SJSA1 (cell line): ENCODE data around the gene SMURF2. TPM values are rescaled to one million over a fixed set of nuclear protein-coding genes. Genes with fewer than 3 reads are reported as not detected.
"Not testable (repeated sequence)": the region's sequence is repeated elsewhere in the genome, so short reads cannot be mapped to it uniquely, and the experiment has no call there.

Source experiments
- DNase-seq, 2 experiments: peaks; one replicate each; pipeline ENCODE4 v3.0.0-alpha.2; 2015 to 2020; ENCODE audit warnings: low spot score in 2 of 2, low read depth in 1 of 2
- H3K27ac ChIP-seq: fragments of 250-450 bp; sonication (Bioruptor Pico); 2 replicates; pipeline ENCODE4 v1.5.1; 2020; ENCODE audit warnings: mild to moderate bottlenecking, moderate library complexity
- H3K27me3 ChIP-seq: fragments of 250-450 bp; sonication (Bioruptor Pico); replicated peaks from 2 replicates; pipeline ENCODE4 v1.5.1; 2020; ENCODE audit warnings: mild to moderate bottlenecking, moderate library complexity
- H3K36me3 ChIP-seq: fragments of 250-450 bp; sonication (Bioruptor Pico); 2 replicates; pipeline ENCODE4 v1.5.1; 2020; ENCODE audit warnings: mild to moderate bottlenecking
- H3K4me1 ChIP-seq: fragments of 250-450 bp; sonication (Bioruptor Pico); replicated peaks from 2 replicates; pipeline ENCODE4 v1.6.1; 2021; ENCODE audit warnings: mild to moderate bottlenecking
- H3K4me3 ChIP-seq: fragments of 250-450 bp; sonication (Bioruptor Pico); 2 replicates; pipeline ENCODE4 v1.5.1; 2020; ENCODE audit warnings: mild to moderate bottlenecking
- H3K9me3 ChIP-seq: fragments of 250-450 bp; sonication (Bioruptor Pico); replicated peaks from 2 replicates; pipeline ENCODE4 v1.5.1; 2020; ENCODE audit warnings: mild to moderate bottlenecking
- total RNA-seq: library from RNA; depleted of rRNA; stranded (reverse); fragments of >200 nt; shearing (Covaris generic); gene quantifications from 2 replicates; pipeline ENCODE4 v1.2.3, GENCODE V29; 2014

Gene SMURF2
- total RNA-seq, 1 experiment from 2014 or later: 101 TPM

GRCh38 chr17:64611369-64611768, 50.7 kb downstream of the SMURF2 start:
- no peaks in the 10 kb centered on the region for H3K9me3 ChIP-seq
- no peak overlapping the region for H3K27ac ChIP-seq
- H3K4me1 ChIP-seq: peaks cover 31% of the 10 kb centered on the region
- no peak for DNase-seq
- no peaks in the 10 kb centered on the region for H3K27me3 ChIP-seq
- H3K4me3 ChIP-seq: no peak overlapping the region
- H3K36me3 ChIP-seq: peaks cover 10% of the 10 kb centered on the region; the same call in 1 of the 2 replicates

- H3K9me3 ChIP-seq, H3K27ac ChIP-seq, H3K4me3 ChIP-seq, H3K27me3 ChIP-seq, DNase-seq: not testable (repeated sequence)
- Histone ChIP-seq H3K4me1 (peaks cover 25% of the 10 kb centered on the region), H3K36me3 (peaks cover 15% of the 10 kb centered on the region; the same call in 1 of the 2 replicates)
Observed at GRCh38 chr17:64610244-64610643, 51.9 kb downstream of the SMURF2 start.

GRCh38 chr17:64608571-64608981, 53.5 kb downstream of the SMURF2 start:
- no peak overlapping the region for H3K4me3 ChIP-seq
- peaks cover 14% of the 10 kb centered on the region; the same call in 1 of the 2 replicates for H3K36me3 ChIP-seq
- peaks cover 12% of the 10 kb centered on the region for H3K4me1 ChIP-seq
- no peaks in the 10 kb centered on the region for H3K9me3 ChIP-seq
- no peak for DNase-seq
- H3K27me3 ChIP-seq: no peaks in the 10 kb centered on the region
- peak overlapping the region; percentile 1; the same call in 1 of the 2 replicates for H3K27ac ChIP-seq

GRCh38 chr17:64607862-64608565, 54.1 kb downstream of the SMURF2 start:
- DNase-seq: no peak
- no peaks in the 10 kb centered on the region for H3K27me3 ChIP-seq
- H3K4me3 ChIP-seq: no peak overlapping the region
- no peaks in the 10 kb centered on the region for H3K9me3 ChIP-seq
- peaks cover 11% of the 10 kb centered on the region for H3K4me1 ChIP-seq
- peaks cover 12% of the 10 kb centered on the region; the same call in 1 of the 2 replicates for H3K36me3 ChIP-seq
- H3K27ac ChIP-seq: no peak overlapping the region

- not testable (repeated sequence) for H3K27ac ChIP-seq, H3K27me3 ChIP-seq, H3K4me3 ChIP-seq, H3K9me3 ChIP-seq, DNase-seq
- H3K36me3 ChIP-seq: peaks cover 20% of the 10 kb centered on the region
- H3K4me1 ChIP-seq: peaks cover 11% of the 10 kb centered on the region
Observed at GRCh38 chr17:64604532-64604931, 57.6 kb downstream of the SMURF2 start.

GRCh38 chr17:64603987-64604386, 58.1 kb downstream of the SMURF2 start:
- no peak overlapping the region for H3K4me3 ChIP-seq
- H3K27ac ChIP-seq: no peak overlapping the region
- H3K36me3 ChIP-seq: peaks cover 25% of the 10 kb centered on the region
- no peaks in the 10 kb centered on the region for H3K27me3 ChIP-seq
- no peaks in the 10 kb centered on the region for H3K9me3 ChIP-seq
- no peak for DNase-seq
- peaks cover 14% of the 10 kb centered on the region for H3K4me1 ChIP-seq

GRCh38 chr17:64599827-64600226, 62.3 kb downstream of the SMURF2 start:
- Histone ChIP-seq H3K4me3 (no peak overlapping the region), H3K27ac (no peak overlapping the region), H3K9me3 (no peaks in the 10 kb centered on the region), H3K27me3 (no peaks in the 10 kb centered on the region), H3K36me3 (peaks cover 45% of the 10 kb centered on the region), H3K4me1 (peaks cover 7% of the 10 kb centered on the region)
- DNase-seq: no peak

- Histone ChIP-seq H3K4me1 (peaks cover 7% of the 10 kb centered on the region), H3K4me3 (no peak overlapping the region), H3K27ac (no peak overlapping the region), H3K27me3 (no peaks in the 10 kb centered on the region), H3K9me3 (no peaks in the 10 kb centered on the region), H3K36me3 (peaks cover 47% of the 10 kb centered on the region)
- DNase-seq: no peak
Observed at GRCh38 chr17:64599187-64599676, 62.9 kb downstream of the SMURF2 start.

- Histone ChIP-seq H3K9me3 (no peaks in the 10 kb centered on the region), H3K27me3 (no peaks in the 10 kb centered on the region), H3K27ac (no peak overlapping the region), H3K4me1 (peaks cover 7% of the 10 kb centered on the region), H3K36me3 (peaks cover 50% of the 10 kb centered on the region), H3K4me3 (no peak overlapping the region)
- DNase-seq: no peak
Observed at GRCh38 chr17:64598672-64599071, 63.4 kb downstream of the SMURF2 start.

GRCh38 chr17:64596988-64597387, 65.1 kb downstream of the SMURF2 start:
- Histone ChIP-seq H3K4me3 (no peak overlapping the region), H3K9me3 (no peaks in the 10 kb centered on the region), H3K27me3 (no peaks in the 10 kb centered on the region), H3K4me1 (0 out of 2 replicates have a peak, but pooled peaks cover 3% of the 10 kb centered on the region), H3K27ac (no peak overlapping the region), H3K36me3 (peaks cover 65% of the 10 kb centered on the region)
- DNase-seq: no peak

- H3K36me3 ChIP-seq: peaks cover 69% of the 10 kb centered on the region
- H3K27me3 ChIP-seq: no peaks in the 10 kb centered on the region
- H3K27ac ChIP-seq: no peak overlapping the region
- H3K4me1 ChIP-seq: 0 out of 2 replicates have a peak, but pooled peaks cover 3% of the 10 kb centered on the region
- DNase-seq: no peak
- H3K4me3 ChIP-seq: no peak overlapping the region
- H3K9me3 ChIP-seq: no peaks in the 10 kb centered on the region
Observed at GRCh38 chr17:64596439-64596838, 65.7 kb downstream of the SMURF2 start.

- DNase-seq: no peak
- peaks cover 73% of the 10 kb centered on the region for H3K36me3 ChIP-seq
- H3K27ac ChIP-seq: no peak overlapping the region
- H3K4me3 ChIP-seq: no peak overlapping the region
- H3K9me3 ChIP-seq: no peaks in the 10 kb centered on the region
- no peaks in the 10 kb centered on the region for H3K4me1 ChIP-seq
- no peaks in the 10 kb centered on the region for H3K27me3 ChIP-seq
Observed at GRCh38 chr17:64591944-64592343, 70.2 kb downstream of the SMURF2 start.

GRCh38 chr17:64585146-64585545, 77.0 kb downstream of the SMURF2 start:
- Histone ChIP-seq H3K36me3 (peaks cover 69% of the 10 kb centered on the region), H3K27ac (no peak overlapping the region), H3K4me1 (no peaks in the 10 kb centered on the region), H3K27me3 (no peaks in the 10 kb centered on the region), H3K4me3 (no peak overlapping the region), H3K9me3 (no peaks in the 10 kb centered on the region)
- no peak for DNase-seq

GRCh38 chr17:64583038-64583437, 79.1 kb downstream of the SMURF2 start:
- no peak overlapping the region for H3K27ac ChIP-seq
- H3K4me1 ChIP-seq: no peaks in the 10 kb centered on the region

More at GRCh38 chr17:64583038-64583437, 79.1 kb downstream of the SMURF2 start:
- Histone ChIP-seq H3K4me3 (no peak overlapping the region), H3K9me3 (no peaks in the 10 kb centered on the region), H3K36me3 (peaks cover 76% of the 10 kb centered on the region), H3K27me3 (no peaks in the 10 kb centered on the region)
- no peak for DNase-seq
